Putamen (tissue), 1 donor: ENCODE measurements around the gene OR13C8.

ENCODE experiments used
- DNase-seq: peaks from one replicate; pipeline ENCODE4 v3.0.0-alpha.2; 2016; ENCODE audit warnings: low spot score

Gene OR13C8

DNA sequence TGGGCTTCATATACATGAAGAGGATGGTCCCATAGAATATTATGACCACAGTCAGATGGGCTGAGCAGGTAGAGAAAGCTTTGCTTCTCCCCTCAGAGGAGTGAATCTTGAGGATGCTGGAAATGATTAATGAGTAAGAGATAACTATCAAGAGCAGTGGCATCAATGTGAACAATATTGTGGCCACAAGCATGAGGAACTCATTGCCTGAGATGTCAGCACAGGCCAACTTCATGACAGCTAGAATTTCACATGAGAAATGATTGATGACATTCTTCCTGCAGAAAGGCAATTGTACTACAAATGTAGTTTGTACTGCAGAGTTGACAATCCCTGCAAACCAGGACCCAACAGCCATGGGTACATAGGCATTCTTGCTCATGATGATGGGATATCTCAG, 48.5 kb downstream of the OR13C8 start:
- no peak for DNase-seq

DNA sequence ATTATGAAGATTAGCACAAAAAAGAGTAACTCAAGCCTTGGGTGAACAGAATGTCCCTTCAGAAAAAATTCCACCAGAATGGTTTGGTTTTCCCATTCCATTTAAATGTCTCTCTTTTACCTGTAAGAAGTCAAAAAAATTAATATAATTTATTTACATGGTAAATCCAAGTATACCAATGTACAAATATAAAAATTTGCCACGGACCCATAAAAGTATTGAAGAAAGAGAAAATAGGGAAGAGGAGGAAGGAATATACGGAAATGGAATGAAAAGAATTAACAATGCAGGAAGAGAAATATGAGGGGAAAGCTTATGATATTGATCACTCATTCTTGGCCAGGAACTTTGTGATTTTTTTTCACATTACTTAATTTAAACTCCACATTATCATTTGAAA, 49.1 kb downstream of the OR13C8 start, which contains the start of gene OR13C9:
OR13C9 (minus strand) TSS at position 101 of the 400 bp plus-strand sequence; CDS start at position 101, 0 bp downstream.
- no peak for DNase-seq
